Measurements from ENCODE around the gene UBAC2.
"Not testable (repeated sequence)": the region's sequence is repeated elsewhere in the genome, so short reads cannot be mapped to it uniquely, and the experiment has no call there.

UBAC2 gene

GRCh38 chr13:99376924-99377323 lies 176.3 kb downstream of the UBAC2 start:
- no peak for DNase-seq (ENCODE audit: low spot score)

- no peak for DNase-seq (ENCODE audit: low spot score)
Measured at GRCh38 chr13:99377641-99378040, 177.0 kb downstream of the UBAC2 start.

GRCh38 chr13:99378985-99379733 lies 178.5 kb downstream of the UBAC2 start:
- no peak for DNase-seq (ENCODE audit: low spot score)

GRCh38 chr13:99379856-99380801 lies 179.5 kb downstream of the UBAC2 start:
- DNase-seq (ENCODE audit: low spot score) = no peak

GRCh38 chr13:99380921-99381645 lies 180.4 kb downstream of the UBAC2 start:
- DNase-seq (ENCODE audit: low spot score) = no peak

GRCh38 chr13:99381766-99382165 lies 181.1 kb downstream of the UBAC2 start:
- DNase-seq (ENCODE audit: low spot score) = no peak

- DNase-seq (ENCODE audit: low spot score) = no peak
Measured at GRCh38 chr13:99382428-99383133, 181.9 kb downstream of the UBAC2 start.

- no peak for DNase-seq (ENCODE audit: low spot score)
Measured at GRCh38 chr13:99383511-99383921, 182.9 kb downstream of the UBAC2 start.

GRCh38 chr13:99383946-99384345 lies 183.3 kb downstream of the UBAC2 start:
- no peak for DNase-seq (ENCODE audit: low spot score)

- no peak for DNase-seq (ENCODE audit: low spot score)
Measured at GRCh38 chr13:99384468-99384867, 183.8 kb downstream of the UBAC2 start.

- no peak for DNase-seq (ENCODE audit: low spot score)
Measured at GRCh38 chr13:99385161-99385560, 184.5 kb downstream of the UBAC2 start.

GRCh38 chr13:99385940-99386339 lies 185.3 kb downstream of the UBAC2 start:
- DNase-seq (ENCODE audit: low spot score) = no peak

GRCh38 chr13:99386495-99386894 lies 185.8 kb downstream of the UBAC2 start:
- no peak for DNase-seq (ENCODE audit: low spot score)

GRCh38 chr13:99386911-99387788 lies 186.5 kb downstream of the UBAC2 start:
- DNase-seq (ENCODE audit: low spot score) = no peak

GRCh38 chr13:99388334-99388923 lies 187.8 kb downstream of the UBAC2 start:
- no peak for DNase-seq (ENCODE audit: low spot score)

- DNase-seq (ENCODE audit: low spot score) = not testable (repeated sequence)
Measured at GRCh38 chr13:99389094-99389493, 188.4 kb downstream of the UBAC2 start.

- DNase-seq (ENCODE audit: low spot score) = no peak
Measured at GRCh38 chr13:99389520-99390304, 189.1 kb downstream of the UBAC2 start.

- DNase-seq (ENCODE audit: low spot score) = no peak
Measured at GRCh38 chr13:99390601-99391000, 189.9 kb downstream of the UBAC2 start.
